G401 (cell line): ENCODE data around the gene BIRC2. TPM values are rescaled to one million over a fixed set of nuclear protein-coding genes. Genes with fewer than 3 reads are reported as not detected.
"Not testable (repeated sequence)": the region's sequence is repeated elsewhere in the genome, so short reads cannot be mapped to it uniquely, and the experiment has no call there.

ENCODE experiments used
- DNase-seq: peaks from one replicate; pipeline ENCODE4 v3.0.0-alpha.2; 2015; ENCODE audit warnings: low spot score
- in situ Hi-C: cut with HindIII; loops from 2 replicates; pipeline ENCODE4 v1.10.0; 2016; ENCODE audit warnings: low sequenced_read_pairs, mixed read lengths
- total RNA-seq: library from RNA; depleted of rRNA; stranded (reverse); fragments of >200 nt; shearing (Covaris generic); gene quantifications from 2 replicates; pipeline ENCODE4 v1.2.3, GENCODE V29; 2014; rRNA removed

Gene BIRC2
- 97.0 and 105 TPM in 2 replicates for total RNA-seq

DNA sequence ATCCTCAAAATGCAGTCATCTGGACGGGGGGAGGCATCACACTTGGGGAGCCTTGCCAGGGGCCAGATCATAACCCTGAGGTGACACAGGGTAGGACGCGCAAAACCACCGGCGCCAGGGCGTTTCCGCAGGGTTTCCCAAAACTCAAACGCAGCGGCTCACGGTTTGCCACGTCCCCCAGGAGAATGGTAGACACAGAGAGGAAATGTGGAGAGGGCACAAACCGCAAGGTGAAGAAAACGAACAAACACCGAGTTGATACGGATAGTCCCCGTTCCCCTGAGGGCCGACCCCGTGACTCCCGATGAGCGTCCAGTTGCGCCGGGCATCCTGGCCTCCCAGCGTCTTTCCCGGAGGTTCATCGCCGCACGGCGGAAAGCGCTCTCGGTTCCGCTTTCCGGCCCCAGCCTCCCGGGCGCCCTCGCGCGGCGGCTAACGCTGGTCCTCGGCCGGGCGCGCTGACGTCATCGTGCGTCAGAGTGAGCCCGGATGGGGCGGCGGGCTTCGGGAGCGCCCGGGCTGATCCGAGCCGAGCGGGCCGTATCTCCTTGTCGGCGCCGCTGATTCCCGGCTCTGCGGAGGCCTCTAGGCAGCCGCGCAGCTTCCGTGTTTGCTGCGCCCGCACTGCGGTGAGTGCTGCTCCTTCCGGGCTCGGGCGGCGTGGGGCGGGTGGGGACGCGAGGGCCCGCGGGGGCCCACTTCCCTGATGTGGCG lies at the start of gene BIRC2:
BIRC2 (plus strand) TSS at position 467 of the 714 bp plus-strand sequence. CDS start 2,641 bp downstream, outside the sequence.
- in situ Hi-C loops: no loop called here
- peak; percentile 89 for DNase-seq

GRCh38 chr11:102300837-102301236 lies 46.2 kb upstream of the BIRC2 start:
- in situ Hi-C loops, DNase-seq: not testable (repeated sequence)

GRCh38 chr11:102302241-102302640 lies 44.8 kb upstream of the BIRC2 start:
- no peak for DNase-seq
- in situ Hi-C loops: no loop called here

GRCh38 chr11:102304686-102305085 lies 42.3 kb upstream of the BIRC2 start:
- in situ Hi-C loops: no loop called here
- DNase-seq: no peak

GRCh38 chr11:102305352-102306047 lies 41.5 kb upstream of the BIRC2 start:
- in situ Hi-C loops: no loop called here

DNA sequence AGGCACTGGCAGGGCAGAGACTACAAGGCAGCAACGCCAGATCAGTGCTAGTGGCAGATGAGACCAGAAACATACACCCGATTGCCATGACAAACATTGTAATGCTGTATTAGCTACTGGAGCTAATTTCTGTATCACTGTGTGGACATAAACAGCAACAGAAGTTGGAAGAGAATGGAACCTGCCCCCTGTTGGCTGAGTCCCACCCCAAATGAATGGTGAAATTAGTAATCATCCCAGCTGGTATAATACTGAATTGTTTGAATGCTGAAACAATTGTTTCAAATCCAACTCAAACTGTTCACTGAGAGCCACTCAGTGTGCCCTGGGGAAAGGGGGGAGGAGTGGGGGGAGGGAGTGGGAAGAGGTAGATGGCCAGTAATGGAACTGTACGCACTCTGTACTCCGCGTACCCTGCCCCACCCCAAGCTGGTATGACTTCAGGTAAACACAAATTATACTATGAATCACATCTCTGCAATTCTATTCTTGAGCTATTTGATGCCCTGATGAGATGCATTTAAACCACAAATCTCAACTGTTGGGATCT lies 40.9 kb upstream of the BIRC2 start:
- DNase-seq: no peak
- in situ Hi-C loops: no loop called here

More at GRCh38 chr11:102305352-102306047, 41.5 kb upstream of the BIRC2 start:
- DNase-seq: no peak

GRCh38 chr11:102306817-102307726 lies 39.9 kb upstream of the BIRC2 start:
- no peak for DNase-seq
- in situ Hi-C loops: no loop called here

GRCh38 chr11:102307727-102308038 lies 39.3 kb upstream of the BIRC2 start:
- in situ Hi-C loops: no loop called here
- no peak for DNase-seq

DNA sequence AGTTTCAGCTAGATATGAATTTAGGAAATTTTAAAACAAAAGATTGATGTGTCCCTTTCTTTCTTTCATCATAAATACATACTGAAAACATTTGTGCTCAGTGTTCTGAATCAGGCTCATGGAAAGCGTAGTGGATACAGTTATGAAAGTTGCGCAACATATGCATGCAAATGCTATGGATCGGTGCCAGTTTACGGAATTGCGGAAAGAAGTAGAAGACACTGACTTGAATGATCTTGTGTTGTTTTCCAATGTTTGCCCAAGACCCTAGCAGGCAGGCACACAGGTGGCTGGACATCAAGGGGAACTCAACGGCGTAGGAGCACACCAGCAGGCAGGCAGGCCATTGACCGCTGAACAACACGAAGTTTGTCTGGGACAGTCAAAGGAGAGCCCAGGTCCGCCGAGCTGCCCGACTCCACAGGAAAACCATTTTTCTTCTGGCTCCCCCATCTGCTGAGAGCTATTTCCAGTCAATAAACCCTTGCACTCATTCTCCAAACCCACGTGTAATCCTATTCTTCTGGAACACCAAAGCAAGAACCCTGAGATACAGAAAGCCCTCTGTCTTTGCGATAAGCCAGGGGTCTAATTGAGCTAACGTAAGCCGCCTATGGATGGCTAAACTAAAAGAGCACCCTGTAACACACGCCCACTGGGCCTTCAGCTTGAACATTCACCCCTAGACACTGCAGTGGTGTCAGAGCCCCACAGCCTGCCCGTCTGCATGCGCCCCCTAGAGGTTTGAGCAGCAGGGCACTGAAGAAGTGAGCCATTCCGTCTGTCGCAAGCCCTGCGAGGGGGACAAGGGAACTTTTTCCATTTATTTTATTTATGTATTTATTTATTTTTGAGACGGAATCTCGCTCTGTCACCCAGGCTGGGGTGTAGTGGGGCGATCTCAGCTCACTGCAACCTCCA lies 37.1 kb upstream of the BIRC2 start:
- DNase-seq: no peak
- in situ Hi-C loops: no loop called here

DNA sequence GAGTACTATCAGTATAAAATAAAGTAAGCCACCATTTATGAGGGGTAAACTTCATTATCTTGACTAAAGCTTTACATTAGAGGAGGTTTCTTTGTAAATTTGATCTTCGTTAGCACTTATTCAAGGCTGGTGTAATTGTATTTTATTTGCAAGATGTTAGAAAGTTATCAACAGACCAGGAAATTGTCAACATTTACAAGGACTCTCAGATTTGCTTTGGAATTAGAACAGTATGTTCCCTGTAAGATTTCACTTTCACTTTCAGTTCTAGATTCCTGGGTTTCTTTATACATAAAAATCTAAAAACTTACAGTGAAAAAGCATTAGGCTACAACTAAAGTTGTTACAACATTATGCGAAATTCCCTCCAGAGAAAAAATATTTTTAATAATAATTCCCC lies 34.3 kb upstream of the BIRC2 start:
- DNase-seq: no peak
- in situ Hi-C loops: no loop called here

DNA sequence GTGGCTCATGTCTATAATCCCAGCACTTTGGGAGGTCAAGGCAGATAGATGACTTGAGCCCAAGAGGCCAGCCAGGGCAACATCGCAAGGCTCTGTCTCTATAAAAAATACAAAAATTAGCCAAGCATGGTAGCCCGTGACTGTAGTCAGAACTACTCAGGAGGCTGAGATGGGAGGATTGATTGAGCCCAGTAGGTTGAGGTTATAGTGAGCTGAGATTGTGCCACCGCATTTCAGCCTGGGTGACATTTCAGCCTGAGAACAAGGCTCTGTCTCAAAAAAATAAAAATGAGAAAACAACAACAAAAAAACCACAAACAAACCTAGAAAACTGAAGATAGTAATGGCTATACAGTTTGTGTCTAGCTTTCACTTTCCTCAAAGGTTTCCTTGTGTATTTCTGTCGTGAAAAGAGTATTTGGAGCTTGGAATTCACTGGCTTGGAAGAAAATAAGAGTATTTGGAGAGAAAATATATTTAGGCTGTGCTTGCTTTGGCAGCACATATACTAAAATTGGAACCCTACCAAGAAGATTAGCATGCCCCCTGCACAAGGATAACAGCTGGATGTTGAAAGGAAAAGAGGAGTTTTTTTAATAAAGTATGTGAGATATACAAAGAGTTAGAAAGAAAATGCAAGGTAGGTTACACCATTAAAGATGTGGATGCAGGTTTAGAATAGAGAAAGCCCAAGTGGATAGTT lies 33.6 kb upstream of the BIRC2 start:
- no peak for DNase-seq
- in situ Hi-C loops: no loop called here

- in situ Hi-C loops: no loop called here
- DNase-seq: no peak
Observed at GRCh38 chr11:102314784-102315183, 32.2 kb upstream of the BIRC2 start.

DNA sequence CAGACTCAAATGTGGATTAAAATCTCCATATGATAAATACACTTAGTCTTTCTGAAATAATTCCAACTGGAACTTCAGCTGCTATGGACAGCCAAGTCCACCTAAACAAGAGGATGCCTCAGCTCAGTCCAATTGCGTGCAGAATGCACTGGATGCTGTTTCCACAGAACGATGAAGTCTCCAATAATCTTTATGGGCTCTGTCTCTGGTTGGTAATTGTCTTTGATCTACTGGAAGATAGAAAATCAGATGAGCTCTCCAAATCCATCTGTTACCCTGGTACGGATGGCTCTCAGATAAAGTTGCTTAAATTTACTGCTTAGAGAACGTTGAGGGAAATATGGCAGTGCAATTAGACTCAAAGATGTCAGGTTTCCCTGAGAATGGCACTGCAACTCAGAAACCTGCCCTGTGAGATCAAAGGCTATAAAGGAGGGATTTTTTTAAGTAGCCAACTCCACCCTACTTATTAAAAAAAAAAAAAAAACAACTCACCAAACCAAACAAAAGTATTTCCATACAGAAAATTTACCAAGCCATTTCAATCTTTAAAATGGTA lies 30.6 kb upstream of the BIRC2 start:
- no peak for DNase-seq
- in situ Hi-C loops: no loop called here

GRCh38 chr11:102317099-102317767 lies 29.8 kb upstream of the BIRC2 start, which contains the start of gene BIRC3:
Gene BIRC3 (plus strand): TSS chr11:102317484. CDS start chr11:102324510, 7,026 bp downstream.
- in situ Hi-C loops: no loop called here

DNA sequence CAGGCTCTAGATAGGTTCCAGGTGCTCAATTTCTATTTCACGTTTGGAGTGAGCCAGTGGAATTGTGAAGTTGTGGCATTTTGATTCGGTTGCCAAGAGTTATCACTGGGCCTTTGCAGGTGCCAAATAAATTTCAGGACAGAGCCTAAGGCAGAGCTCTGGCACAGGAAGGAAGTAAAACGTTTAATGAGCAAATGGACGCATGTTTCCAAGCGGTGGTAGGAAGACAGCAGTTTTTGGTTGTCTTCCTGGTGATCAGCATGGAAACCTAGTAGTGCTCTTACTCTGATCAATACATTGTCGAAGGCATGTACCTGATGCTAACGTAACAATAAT lies 29.3 kb upstream of the BIRC2 start:
- in situ Hi-C loops: no loop called here
- DNase-seq: no peak

More at GRCh38 chr11:102317099-102317767, 29.8 kb upstream of the BIRC2 start, which contains the start of gene BIRC3:
- DNase-seq: peak; percentile 5

GRCh38 chr11:102318469-102318868 lies 28.5 kb upstream of the BIRC2 start:
- DNase-seq: no peak
- in situ Hi-C loops: no loop called here

DNA sequence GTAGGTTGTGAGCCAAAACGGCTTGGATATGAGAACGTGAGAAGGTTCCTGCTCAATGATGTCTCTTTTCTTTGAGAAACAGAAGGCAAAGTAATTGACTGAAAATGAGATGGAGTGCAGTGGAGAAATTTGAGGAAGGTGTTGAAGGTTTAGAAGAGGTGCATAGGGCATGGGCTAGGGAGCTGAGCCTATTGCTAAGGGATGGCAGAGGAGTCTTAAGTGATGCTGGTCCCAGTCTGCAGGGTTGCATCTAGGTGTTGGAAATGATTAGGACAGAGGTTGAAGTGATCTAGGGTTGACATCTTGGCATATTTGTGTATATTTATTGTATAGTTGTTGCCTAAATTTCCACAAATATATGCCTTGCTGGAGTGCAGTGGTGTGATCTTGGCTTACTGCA lies 27.5 kb upstream of the BIRC2 start:
- in situ Hi-C loops: no loop called here
- DNase-seq: no peak
